Tibial nerve (tissue), 4 donors: ENCODE measurements around the gene TMEM132C. TPM values are rescaled to one million over a fixed set of nuclear protein-coding genes. Genes with fewer than 3 reads are reported as not detected.

Experiments
- DNase-seq, 2 donors: peaks; one replicate each; pipeline ENCODE4 v3.0.0-alpha.2; 2019; ENCODE audit warnings: low spot score in 2 of 2
- H3K27ac ChIP-seq, 4 donors: fragments of 200-600 bp; sonication (generic) in 3 of 4; one replicate each; pipeline ENCODE4 v1.5.1; 2017 to 2019; ENCODE audit warnings: mild to moderate bottlenecking in 1 of 4
- H3K27me3 ChIP-seq, 2 donors: fragments of 200-600 bp; sonication (generic) in 1 of 2; one replicate each; pipeline versions ENCODE4 v1.5.1 to v1.6.0; 2017 to 2019
- H3K36me3 ChIP-seq, 3 donors: fragments of 200-600 bp; sonication (generic); one replicate each; pipeline ENCODE4 v1.5.1; 2018 to 2019
- H3K4me1 ChIP-seq, 4 donors: fragments of 200-600 bp; sonication (generic) in 3 of 4; one replicate each; pipeline ENCODE4 v1.5.1; 2017 to 2019
- H3K4me3 ChIP-seq, 4 donors: fragments of 200-600 bp; sonication (generic) in 3 of 4; one replicate each; pipeline ENCODE4 v1.5.1; 2017 to 2019; ENCODE audit warnings: mild to moderate bottlenecking in 1 of 4, moderate library complexity in 1 of 4
- H3K9me3 ChIP-seq, 4 donors: fragments of 200-600 bp; sonication (generic) in 3 of 4; one replicate each; pipeline ENCODE4 v1.5.1; 2017 to 2019
- CTCF ChIP-seq, 5 experiments: fragments of 200-600 bp in 3 of 5; fragments of 450-650 bp in 2 of 5; sonication (generic) in 3 of 5; IDR thresholded peaks; one replicate each; pipeline ENCODE4 v1.5.1; 2016 to 2019; ENCODE audit warnings: antibody characterized with exemption in 5 of 5, mild to moderate bottlenecking in 3 of 5, moderate library complexity in 2 of 5
- EP300 ChIP-seq, 2 donors: sonication (generic); formaldehyde crosslinking; IDR thresholded peaks; one replicate each; pipeline ENCODE4 v1.6.1; 2017; ENCODE audit warnings: antibody characterized with exemption in 2 of 2, mild to moderate bottlenecking in 1 of 2
- POLR2A ChIP-seq, 2 donors: fragments of 450-650 bp; IDR thresholded peaks; one replicate each; pipeline ENCODE4 v1.6.1; 2017; ENCODE audit warnings: antibody characterized with exemption in 2 of 2, mild to moderate bottlenecking in 2 of 2, moderate library complexity in 2 of 2
- WGBS, 2 donors: methylation state at CpG; one replicate each; pipeline ENCODE4 v1.1.5; 2018; 5-methylcytosine and 5-hydroxymethylcytosine counted together
- total RNA-seq, 4 donors: library from RNA; depleted of rRNA; stranded (reverse); fragments of >200 nt; gene quantifications; one replicate each; pipeline ENCODE4 v1.1.0, GENCODE V29; 2016

Gene TMEM132C
- total RNA-seq, result 10 to 100 TPM in 3 of 4 donors, 1 to 10 TPM in 1; 8.2 to 17.4 (median 12.4) TPM

GRCh38 chr12:128267131-128267622 lies at the start of gene TMEM132C:
Gene TMEM132C, plus strand, starts transcription at chr12:128267170. Its CDS starts 233 bp downstream, at chr12:128267403.
- Histone ChIP-seq H3K36me3 (no peaks in the 10 kb centered on the region), H3K27me3 (peaks cover 0 to 45% of the 10 kb centered on the region in 2 donors), H3K4me1 (peaks cover 0 to 27% (median 0%) of the 10 kb centered on the region in 4 donors), H3K27ac (peak within 1 kb of the TSS in 1 of 4 donors; percentile 54), H3K9me3 (peaks cover 0 to 12% (median 0%) of the 10 kb centered on the region in 4 donors), H3K4me3 (peak within 1 kb of the TSS in 3 of 4 donors; percentile 29 to 58 (median 36))
- no peak for TF ChIP-seq POLR2A (IDR thresholded peaks at IDR 0.05)
- TF ChIP-seq CTCF (IDR thresholded peaks at IDR 0.05), result no peak
- TF ChIP-seq EP300 (IDR thresholded peaks at IDR 0.05), result no peak
- no peak for DNase-seq
- 2 to 3% methylated on average over 10 to 32 of the region's 73 CpGs for WGBS, 2 donors

- TF ChIP-seq POLR2A (IDR thresholded peaks at IDR 0.05) (no peak), EP300 (IDR thresholded peaks at IDR 0.05) (no peak), CTCF (IDR thresholded peaks at IDR 0.05) (no peak)
- 58% methylated on average over 7 of the region's 7 CpGs for WGBS, 2 donors
- no peaks in the 10 kb centered on the region for H3K4me1 ChIP-seq
- peaks cover 0 to 5% (median 0%) of the 10 kb centered on the region in 4 donors for H3K9me3 ChIP-seq
- H3K27ac ChIP-seq, result no peak overlapping the region
- H3K36me3 ChIP-seq, result no peaks in the 10 kb centered on the region
- H3K27me3 ChIP-seq, result no peaks in the 10 kb centered on the region
- no peak for DNase-seq
- no peak overlapping the region for H3K4me3 ChIP-seq
Measured at GRCh38 chr12:128224226-128224625, 42.7 kb upstream of the TMEM132C start.

- TF ChIP-seq EP300 (IDR thresholded peaks at IDR 0.05) (no peak), POLR2A (IDR thresholded peaks at IDR 0.05) (no peak)
- H3K4me1 ChIP-seq, result no peaks in the 10 kb centered on the region
- H3K9me3 ChIP-seq, result no peaks in the 10 kb centered on the region
- no peak for DNase-seq
- no peak overlapping the region for H3K4me3 ChIP-seq
- H3K27me3 ChIP-seq, result no peaks in the 10 kb centered on the region
- H3K36me3 ChIP-seq, result no peaks in the 10 kb centered on the region
- H3K27ac ChIP-seq, result no peak overlapping the region
- 71 to 73% methylated on average over 6 of the region's 6 CpGs for WGBS, 2 donors
Measured at GRCh38 chr12:128228581-128228980, 38.4 kb upstream of the TMEM132C start.

- H3K36me3 ChIP-seq, result no peaks in the 10 kb centered on the region
- no peaks in the 10 kb centered on the region for H3K4me1 ChIP-seq
- no peaks in the 10 kb centered on the region for H3K27me3 ChIP-seq
- no peak overlapping the region for H3K4me3 ChIP-seq
- H3K9me3 ChIP-seq, result peaks cover 0 to 21% (median 0%) of the 10 kb centered on the region in 4 donors
- WGBS, 2 donors, result 59 to 64% methylated on average over 6 of the region's 6 CpGs
- DNase-seq, result no peak
- no peak for TF ChIP-seq POLR2A (IDR thresholded peaks at IDR 0.05)
- no peak for TF ChIP-seq CTCF (IDR thresholded peaks at IDR 0.05)
- no peak for TF ChIP-seq EP300 (IDR thresholded peaks at IDR 0.05)
- H3K27ac ChIP-seq, result no peak overlapping the region
Measured at GRCh38 chr12:128235635-128236417, 31.1 kb upstream of the TMEM132C start.

GRCh38 chr12:128236525-128236924 lies 30.4 kb upstream of the TMEM132C start:
- H3K27ac ChIP-seq, result no peak overlapping the region
- TF ChIP-seq EP300 (IDR thresholded peaks at IDR 0.05) (no peak), POLR2A (IDR thresholded peaks at IDR 0.05) (no peak)
- no peaks in the 10 kb centered on the region for H3K4me1 ChIP-seq
- no peak overlapping the region for H3K4me3 ChIP-seq
- WGBS, 2 donors, result 74 to 83% methylated on average over 1 of the region's 1 CpG
- H3K27me3 ChIP-seq, result no peaks in the 10 kb centered on the region
- H3K36me3 ChIP-seq, result no peaks in the 10 kb centered on the region
- DNase-seq, result no peak
- H3K9me3 ChIP-seq, result peaks cover 0 to 21% (median 0%) of the 10 kb centered on the region in 4 donors

DNA sequence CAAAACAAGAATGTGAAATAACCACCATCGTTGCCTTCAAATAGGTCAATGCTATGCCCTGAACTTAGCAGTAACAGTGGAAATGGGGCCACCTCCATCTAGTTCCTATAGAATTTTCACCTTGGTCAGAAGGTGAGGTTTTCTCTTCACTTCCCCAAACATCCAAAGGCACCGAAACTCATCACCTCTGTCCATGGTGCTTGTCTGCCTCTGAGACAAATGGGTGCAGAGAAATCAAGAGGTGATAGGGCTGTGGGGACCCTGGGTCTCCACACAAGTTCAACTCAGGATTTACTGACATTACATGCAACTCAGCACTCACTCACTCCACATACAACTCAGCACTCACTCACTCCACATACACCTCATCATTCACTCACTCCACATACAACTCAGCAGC lies 26.2 kb upstream of the TMEM132C start:
- H3K9me3 ChIP-seq, result peaks cover 0 to 21% (median 0%) of the 10 kb centered on the region in 4 donors
- no peak overlapping the region for H3K27ac ChIP-seq
- no peaks in the 10 kb centered on the region for H3K36me3 ChIP-seq
- 55 to 78% methylated on average over 2 of the region's 2 CpGs for WGBS, 2 donors
- DNase-seq, result no peak
- TF ChIP-seq CTCF (IDR thresholded peaks at IDR 0.05), result no peak
- H3K4me1 ChIP-seq, result no peaks in the 10 kb centered on the region
- no peak overlapping the region for H3K4me3 ChIP-seq
- no peaks in the 10 kb centered on the region for H3K27me3 ChIP-seq
